ENCODE measurements around the gene OR9G4.

OR9G4 gene
- long read RNA-seq, result 0 reads

- Histone ChIP-seq H3K27me3 (ENCODE audit: insufficient read depth, poor library complexity, severe bottlenecking) (peaks cover 2% of the 10 kb centered on the region), H3K4me3 (replicated peaks; ENCODE audit: insufficient read depth, low read length) (no peak within 1 kb of the TSS), H3K27ac (replicated peaks) (no peak within 1 kb of the TSS)
- no peak for TF ChIP-seq POLR2AphosphoS5 (IDR thresholded peaks at IDR 0.05; ENCODE audit: low read depth)
- no peak for TF ChIP-seq SPI1 (IDR thresholded peaks at IDR 0.05; ENCODE audit: borderline replicate concordance, low read depth)
- TF ChIP-seq GABPA (IDR thresholded peaks at IDR 0.05; ENCODE audit: low read depth), result no peak
- TF ChIP-seq CTCF (IDR thresholded peaks at IDR 0.05; ENCODE audit: insufficient read depth, low read length), result no peak
- DNase-seq (ENCODE audit: low read depth in 1 of 2, low spot score in 1 of 2), result no peak
These were observed at the start of gene OR9G4 for GRCh38 chr11:56748597-56748996. Gene OR9G4 (minus strand): TSS chr11:56748697. CDS start chr11:56743766, 4,931 bp downstream.

- Histone ChIP-seq H3K27ac (replicated peaks) (no peak overlapping the region), H3K27me3 (ENCODE audit: insufficient read depth, poor library complexity, severe bottlenecking) (no peaks in the 10 kb centered on the region), H3K4me3 (replicated peaks; ENCODE audit: insufficient read depth, low read length) (no peak overlapping the region)
- TF ChIP-seq REST (IDR thresholded peaks at IDR 0.05; ENCODE audit: insufficient replicate concordance, low read depth) (no peak), POLR2AphosphoS5 (IDR thresholded peaks at IDR 0.05; ENCODE audit: low read depth) (no peak), GABPA (IDR thresholded peaks at IDR 0.05; ENCODE audit: low read depth) (no peak)
- DNase-seq (ENCODE audit: low read depth in 1 of 2, low spot score in 1 of 2), result peak; percentile 1 to 9
These were observed 35.0 kb upstream of the OR9G4 start for GRCh38 chr11:56783448-56784041.

- no peaks in the 10 kb centered on the region for H3K27me3 ChIP-seq (ENCODE audit: insufficient read depth, poor library complexity, severe bottlenecking)
- no peak for TF ChIP-seq CTCF (IDR thresholded peaks at IDR 0.05; ENCODE audit: insufficient read depth, low read length)
- no peak; the same call in 1 of the 2 replicates for TF ChIP-seq SPI1 (IDR thresholded peaks at IDR 0.05; ENCODE audit: borderline replicate concordance, low read depth)
- no peak for TF ChIP-seq REST (IDR thresholded peaks at IDR 0.05; ENCODE audit: insufficient replicate concordance, low read depth)
- TF ChIP-seq GABPA (IDR thresholded peaks at IDR 0.05; ENCODE audit: low read depth), result no peak
- no peak for TF ChIP-seq POLR2AphosphoS5 (IDR thresholded peaks at IDR 0.05; ENCODE audit: low read depth)
- no peak overlapping the region for H3K4me3 ChIP-seq (replicated peaks; ENCODE audit: insufficient read depth, low read length)
- DNase-seq (ENCODE audit: low read depth in 1 of 2, low spot score in 1 of 2), result no peak
- no peak overlapping the region for H3K27ac ChIP-seq (replicated peaks)
These were observed 33.8 kb upstream of the OR9G4 start for GRCh38 chr11:56782167-56782847.

- Histone ChIP-seq H3K27ac (replicated peaks) (no peak overlapping the region), H3K27me3 (ENCODE audit: insufficient read depth, poor library complexity, severe bottlenecking) (no peaks in the 10 kb centered on the region), H3K4me3 (replicated peaks; ENCODE audit: insufficient read depth, low read length) (no peak overlapping the region)
- no peak for DNase-seq (ENCODE audit: low read depth in 1 of 2, low spot score in 1 of 2)
- TF ChIP-seq SPI1 (IDR thresholded peaks at IDR 0.05; ENCODE audit: borderline replicate concordance, low read depth), result no peak
- no peak for TF ChIP-seq CTCF (IDR thresholded peaks at IDR 0.05; ENCODE audit: insufficient read depth, low read length)
- TF ChIP-seq REST (IDR thresholded peaks at IDR 0.05; ENCODE audit: insufficient replicate concordance, low read depth), result no peak
- TF ChIP-seq GABPA (IDR thresholded peaks at IDR 0.05; ENCODE audit: low read depth), result no peak
- TF ChIP-seq POLR2AphosphoS5 (IDR thresholded peaks at IDR 0.05; ENCODE audit: low read depth), result no peak
These were observed 28.3 kb upstream of the OR9G4 start for GRCh38 chr11:56776809-56777208.
